D341Med (cell line): ENCODE results near the gene DCAF11.
A peak's percentile ranks its signal among the peaks of the same experiment; 100 is the strongest.

Experiments used
- DNase-seq: peaks from one replicate; pipeline ENCODE4 v3.0.0; 2012; ENCODE audit warnings: low spot score

DCAF11 gene

GRCh38 chr14:24114532-24115421, at the start of gene DCAF11, which contains the start of gene NRL:
Gene DCAF11 (plus strand): TSS chr14:24114777. CDS start chr14:24115595, 818 bp downstream.
Gene NRL (minus strand): TSS chr14:24114949. CDS start chr14:24082848, 32,101 bp downstream.
- peak; percentile 95 for DNase-seq

- no peak for DNase-seq
These were observed 49.7 kb upstream of the DCAF11 start for GRCh38 chr14:24064856-24065255.

GRCh38 chr14:24065408-24065807, 49.2 kb upstream of the DCAF11 start:
- DNase-seq = no peak

- no peak for DNase-seq
These were observed 48.0 kb upstream of the DCAF11 start for GRCh38 chr14:24066496-24067132.

- no peak for DNase-seq
These were observed 47.2 kb upstream of the DCAF11 start for GRCh38 chr14:24067133-24068082.

GRCh38 chr14:24068711-24069410, 45.7 kb upstream of the DCAF11 start:
- DNase-seq = no peak

GRCh38 chr14:24069411-24069735, 45.2 kb upstream of the DCAF11 start:
- DNase-seq = no peak

- peak; percentile 63 for DNase-seq
These were observed 44.1 kb upstream of the DCAF11 start for GRCh38 chr14:24070285-24071143.

- no peak for DNase-seq
These were observed 43.4 kb upstream of the DCAF11 start, which contains the start of gene CPNE6 for GRCh38 chr14:24071144-24071697. Gene CPNE6 (plus strand): TSS chr14:24071562. CDS start chr14:24072937, 1,375 bp downstream.

- DNase-seq = no peak
These were observed 42.6 kb upstream of the DCAF11 start for GRCh38 chr14:24071836-24072430.

- no peak for DNase-seq
These were observed 42.1 kb upstream of the DCAF11 start for GRCh38 chr14:24072436-24072835.

GRCh38 chr14:24072881-24073877, 41.4 kb upstream of the DCAF11 start:
- DNase-seq = no peak

- DNase-seq = no peak
These were observed 39.7 kb upstream of the DCAF11 start for GRCh38 chr14:24074625-24075484.

GRCh38 chr14:24075485-24076301, 38.9 kb upstream of the DCAF11 start:
- DNase-seq = no peak

- DNase-seq = no peak
These were observed 38.3 kb upstream of the DCAF11 start for GRCh38 chr14:24076302-24076601.

GRCh38 chr14:24077086-24077485, 37.5 kb upstream of the DCAF11 start:
- no peak for DNase-seq

GRCh38 chr14:24078146-24078545, 36.4 kb upstream of the DCAF11 start:
- DNase-seq = peak; percentile 72
